OCI-LY1 (cell line): ENCODE data around the gene JMJD1C.

ENCODE experiments used
- CTCF ChIP-seq: fragments of 200-600 bp; sonication (generic), shearing (Covaris generic); IDR thresholded peaks from 2 replicates; pipeline ENCODE4 v1.5.1; 2017; ENCODE audit warnings: mild to moderate bottlenecking, antibody characterized with exemption, low read length, moderate library complexity, mixed read lengths
- EZH2 ChIP-seq: fragments of 200-600 bp; sonication (generic), shearing (Covaris generic); IDR thresholded peaks from 2 replicates; pipeline ENCODE4 v1.8.0; 2017; ENCODE audit warnings: borderline replicate concordance, mixed run types, mild to moderate bottlenecking, antibody characterized with exemption, low read length, moderate library complexity, mixed read lengths

GRCh38 chr10:63390521-63390920, 75.3 kb downstream of the JMJD1C start:
- TF ChIP-seq CTCF (no peak), EZH2 (no peak)
